ENCODE measurements around the gene GDPD3.

The GDPD3 gene

GRCh38 chr16:30054959-30055553 is 58.3 kb downstream of the GDPD3 start:
- peak; percentile 17 for DNase-seq (ENCODE audit: low read depth)
